ENCODE measurements around the gene TRIM39. TPM values are rescaled to one million over a fixed set of nuclear protein-coding genes. Genes with fewer than 3 reads are reported as not detected.

TRIM39 gene
- total RNA-seq, 1 donor from 2014 or later, result 13.7 TPM

- Mint-ChIP-seq H3K36me3 (ENCODE audit: low read depth) (peaks cover 12% of the 10 kb centered on the region), H3K27ac (ENCODE audit: unreplicated experiment) (no peak overlapping the region), H3K9me3 (ENCODE audit: low read depth) (no peaks in the 10 kb centered on the region), H3K4me1 (ENCODE audit: low read depth) (peaks cover 11% of the 10 kb centered on the region), H3K27me3 (ENCODE audit: low read depth) (no peaks in the 10 kb centered on the region), H3K4me3 (ENCODE audit: unreplicated experiment) (no peak overlapping the region)
- no peak for DNase-seq (ENCODE audit: low spot score)
- TF ChIP-seq CTCF (IDR thresholded peaks at IDR 0.05), result no peak
Observed at GRCh38 chr6:30348957-30349356, 22.2 kb downstream of the TRIM39 start.

- H3K27me3 Mint-ChIP-seq (ENCODE audit: low read depth), result no peaks in the 10 kb centered on the region
- H3K4me1 Mint-ChIP-seq (ENCODE audit: low read depth), result peaks cover 10% of the 10 kb centered on the region
- H3K36me3 Mint-ChIP-seq (ENCODE audit: low read depth), result peaks cover 12% of the 10 kb centered on the region
- no peak overlapping the region for H3K27ac Mint-ChIP-seq (ENCODE audit: unreplicated experiment)
- DNase-seq (ENCODE audit: low spot score), result no peak
- H3K4me3 Mint-ChIP-seq (ENCODE audit: unreplicated experiment), result no peak overlapping the region
- TF ChIP-seq CTCF (IDR thresholded peaks at IDR 0.05), result peak; percentile 56
- H3K9me3 Mint-ChIP-seq (ENCODE audit: low read depth), result no peaks in the 10 kb centered on the region
Observed at GRCh38 chr6:30349421-30350177, 22.9 kb downstream of the TRIM39 start.

GRCh38 chr6:30350524-30350923 lies 23.8 kb downstream of the TRIM39 start:
- Mint-ChIP-seq H3K4me3 (ENCODE audit: unreplicated experiment) (no peak overlapping the region), H3K27ac (ENCODE audit: unreplicated experiment) (no peak overlapping the region), H3K9me3 (ENCODE audit: low read depth) (no peaks in the 10 kb centered on the region), H3K4me1 (ENCODE audit: low read depth) (peaks cover 7% of the 10 kb centered on the region), H3K36me3 (ENCODE audit: low read depth) (peaks cover 12% of the 10 kb centered on the region), H3K27me3 (ENCODE audit: low read depth) (no peaks in the 10 kb centered on the region)
- TF ChIP-seq CTCF (IDR thresholded peaks at IDR 0.05), result no peak
- DNase-seq (ENCODE audit: low spot score), result no peak

GRCh38 chr6:30352550-30352949 lies 25.8 kb downstream of the TRIM39 start:
- no peak for DNase-seq (ENCODE audit: low spot score)
- Mint-ChIP-seq H3K4me3 (ENCODE audit: unreplicated experiment) (no peak overlapping the region), H3K36me3 (ENCODE audit: low read depth) (peaks cover 5% of the 10 kb centered on the region), H3K9me3 (ENCODE audit: low read depth) (no peaks in the 10 kb centered on the region), H3K27me3 (ENCODE audit: low read depth) (peaks cover 1% of the 10 kb centered on the region), H3K27ac (ENCODE audit: unreplicated experiment) (no peak overlapping the region), H3K4me1 (ENCODE audit: low read depth) (peaks cover 2% of the 10 kb centered on the region)
- no peak for TF ChIP-seq CTCF (IDR thresholded peaks at IDR 0.05)

- no peak for TF ChIP-seq CTCF (IDR thresholded peaks at IDR 0.05)
- H3K27ac Mint-ChIP-seq (ENCODE audit: unreplicated experiment), result no peak overlapping the region
- H3K36me3 Mint-ChIP-seq (ENCODE audit: low read depth), result peaks cover 2% of the 10 kb centered on the region
- H3K4me1 Mint-ChIP-seq (ENCODE audit: low read depth), result peaks cover 10% of the 10 kb centered on the region
- H3K4me3 Mint-ChIP-seq (ENCODE audit: unreplicated experiment), result no peak overlapping the region
- H3K9me3 Mint-ChIP-seq (ENCODE audit: low read depth), result no peaks in the 10 kb centered on the region
- DNase-seq (ENCODE audit: low spot score), result no peak
- H3K27me3 Mint-ChIP-seq (ENCODE audit: low read depth), result peaks cover 18% of the 10 kb centered on the region
Observed at GRCh38 chr6:30355281-30355680, 28.6 kb downstream of the TRIM39 start.

Measured in chondrocyte (in vitro differentiated cells).